Adipocyte (in vitro differentiated cells): ENCODE data around the gene BIRC3.
A peak's percentile ranks its signal among the peaks of the same experiment; 100 is the strongest.

ENCODE experiments used
- DNase-seq: peaks from one replicate; pipeline ENCODE4 v3.0.0-alpha.2; 2015; ENCODE audit warnings: low read depth
- H3K27me3 ChIP-seq: replicated peaks from 2 replicates; pipeline ENCODE4 v1.7.0; 2013; ENCODE audit warnings: mild to moderate bottlenecking, low read length, moderate library complexity; ENCODE audit not compliant: control insufficient read depth, insufficient read depth
- H3K36me3 ChIP-seq: 2 replicates; pipeline ENCODE4 v1.7.0; 2013; ENCODE audit warnings: low read length, mild to moderate bottlenecking, moderate library complexity; ENCODE audit not compliant: control insufficient read depth, insufficient read depth, severe bottlenecking
- H3K4me1 ChIP-seq: 2 replicates; pipeline ENCODE4 v1.7.0; 2013; ENCODE audit warnings: mild to moderate bottlenecking, low read length, moderate library complexity; ENCODE audit not compliant: control insufficient read depth, insufficient read depth
- H3K4me3 ChIP-seq: 2 replicates; pipeline ENCODE4 v1.7.0; 2013; ENCODE audit warnings: mild to moderate bottlenecking, low read length, moderate library complexity
- H3K9ac ChIP-seq: 2 replicates; pipeline ENCODE4 v1.7.0; 2013; ENCODE audit warnings: mild to moderate bottlenecking, low read length, moderate library complexity
- H3K9me3 ChIP-seq: 2 replicates; pipeline ENCODE4 v1.7.0; 2013; ENCODE audit warnings: mild to moderate bottlenecking, low read length, moderate library complexity; ENCODE audit not compliant: control insufficient read depth

BIRC3 gene

DNA sequence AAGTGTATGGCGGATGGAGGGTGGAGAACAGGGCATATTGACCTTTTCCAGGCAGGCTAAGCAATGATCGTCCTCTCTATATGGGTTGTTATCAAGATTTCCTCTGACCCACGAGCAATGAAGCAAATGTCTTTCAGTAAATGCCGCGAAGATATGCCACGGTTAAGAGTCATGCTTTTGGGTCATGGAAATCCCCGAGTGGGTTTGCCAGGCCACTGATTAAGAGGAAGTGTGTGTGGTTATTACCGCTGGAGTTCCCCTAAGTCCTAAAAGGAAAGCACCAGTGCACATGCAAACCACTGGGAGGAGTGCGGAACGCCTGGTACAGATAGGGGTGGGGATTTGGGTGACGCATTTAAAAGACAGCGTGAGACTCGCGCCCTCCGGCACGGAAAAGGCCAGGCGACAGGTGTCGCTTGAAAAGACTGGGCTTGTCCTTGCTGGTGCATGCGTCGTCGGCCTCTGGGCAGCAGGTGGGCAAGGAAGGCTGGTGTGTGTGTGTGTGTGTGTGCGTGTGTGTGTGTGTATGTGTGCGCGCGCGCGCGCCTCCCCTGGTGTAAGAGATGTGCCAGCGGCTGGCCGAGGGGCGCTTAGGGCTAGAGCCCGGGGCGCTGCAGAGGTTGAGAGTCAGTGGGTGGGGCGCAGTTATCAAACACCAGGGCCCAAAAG, at the start of gene BIRC3:
Gene BIRC3 (plus strand): TSS at position 386 of the 669 bp plus-strand sequence. CDS start 7,026 bp downstream, outside the sequence.
- Histone ChIP-seq H3K27me3 (no peaks in the 10 kb centered on the region), H3K36me3 (no peaks in the 10 kb centered on the region), H3K9ac (peak within 1 kb of the TSS; percentile 80), H3K4me3 (peak within 1 kb of the TSS; percentile 88), H3K4me1 (peaks cover 19% of the 10 kb centered on the region), H3K9me3 (no peaks in the 10 kb centered on the region)
- peak; percentile 85 for DNase-seq

DNA sequence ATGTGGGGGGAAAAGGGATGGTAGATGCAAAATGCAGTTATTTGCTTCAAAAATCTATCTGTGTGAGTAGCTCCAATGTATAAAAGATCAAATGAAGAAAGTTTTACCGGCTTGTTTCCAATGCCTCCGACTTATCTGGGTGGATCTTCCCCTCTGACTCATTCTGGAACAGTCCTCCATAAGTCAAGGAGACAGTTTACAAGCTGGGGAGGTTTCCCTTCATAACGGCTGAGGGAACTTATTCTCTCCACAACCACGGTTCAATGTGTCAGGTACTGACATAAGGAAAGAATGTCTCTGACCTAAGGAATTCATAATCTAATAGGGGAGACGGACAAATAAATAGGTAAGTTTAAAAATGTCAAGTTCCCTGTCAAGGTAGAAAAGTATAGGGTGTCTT, 49.7 kb upstream of the BIRC3 start:
- H3K9me3 ChIP-seq = no peaks in the 10 kb centered on the region
- H3K4me1 ChIP-seq = peaks cover 17% of the 10 kb centered on the region
- no peaks in the 10 kb centered on the region for H3K27me3 ChIP-seq
- H3K36me3 ChIP-seq = no peaks in the 10 kb centered on the region
- H3K9ac ChIP-seq = peak overlapping the region; percentile 85
- peak; percentile 60 for DNase-seq
- peak overlapping the region; percentile 89 for H3K4me3 ChIP-seq

- DNase-seq = peak; percentile 49
- peak overlapping the region; percentile 89 for H3K4me3 ChIP-seq
- H3K27me3 ChIP-seq = no peaks in the 10 kb centered on the region
- peak overlapping the region; percentile 85 for H3K9ac ChIP-seq
- H3K4me1 ChIP-seq = peaks cover 17% of the 10 kb centered on the region
- H3K36me3 ChIP-seq = no peaks in the 10 kb centered on the region
- H3K9me3 ChIP-seq = no peaks in the 10 kb centered on the region
Measured at GRCh38 chr11:102268083-102268984, 49.0 kb upstream of the BIRC3 start.

- no peaks in the 10 kb centered on the region for H3K9me3 ChIP-seq
- no peak for DNase-seq
- peak overlapping the region; percentile 89 for H3K4me3 ChIP-seq
- H3K4me1 ChIP-seq = peaks cover 17% of the 10 kb centered on the region
- H3K36me3 ChIP-seq = no peaks in the 10 kb centered on the region
- peak overlapping the region; percentile 13 for H3K9ac ChIP-seq
- H3K27me3 ChIP-seq = no peaks in the 10 kb centered on the region
Measured at GRCh38 chr11:102268985-102269470, 48.3 kb upstream of the BIRC3 start.

- Histone ChIP-seq H3K27me3 (no peaks in the 10 kb centered on the region), H3K4me3 (no peak overlapping the region), H3K4me1 (peaks cover 17% of the 10 kb centered on the region), H3K9me3 (no peaks in the 10 kb centered on the region), H3K36me3 (no peaks in the 10 kb centered on the region), H3K9ac (no peak overlapping the region)
- peak; percentile 43 for DNase-seq
Measured at GRCh38 chr11:102269927-102270326, 47.4 kb upstream of the BIRC3 start.

DNA sequence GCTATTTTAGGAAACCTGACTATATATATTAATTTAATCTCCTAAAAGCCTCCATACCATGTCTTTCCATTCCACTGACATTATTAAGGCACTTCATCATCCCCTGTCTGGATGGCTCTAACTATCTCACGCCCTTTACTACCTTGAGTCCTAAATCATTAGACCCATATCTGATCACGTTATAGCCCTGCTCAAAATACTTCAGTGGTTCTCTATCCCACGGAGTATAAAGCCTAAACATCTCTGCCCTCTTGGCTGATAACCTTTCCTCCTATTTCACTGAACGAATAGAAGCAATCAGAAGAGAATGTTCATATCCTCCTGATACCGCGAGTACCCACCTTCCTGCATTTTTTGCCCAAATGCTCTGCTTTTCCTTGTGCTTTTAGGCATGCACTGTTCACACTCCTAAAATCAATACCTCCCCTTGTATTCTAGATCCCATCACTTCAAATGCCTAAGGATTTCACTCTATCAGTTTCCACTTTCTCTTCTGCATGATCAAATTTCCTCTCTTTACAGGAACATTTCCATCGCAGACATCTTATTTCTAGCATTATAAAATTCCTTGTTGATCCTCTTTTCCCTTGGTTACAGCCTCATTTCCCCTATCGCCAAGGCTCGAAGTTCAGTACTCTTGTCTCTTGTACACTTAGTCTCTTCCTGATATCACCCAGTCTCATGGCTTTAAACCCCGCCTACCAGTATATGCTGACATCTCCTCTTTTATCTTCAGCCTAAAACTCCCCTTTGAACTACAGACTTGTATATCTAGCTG, 45.0 kb upstream of the BIRC3 start:
- Histone ChIP-seq H3K27me3 (no peaks in the 10 kb centered on the region), H3K9me3 (no peaks in the 10 kb centered on the region), H3K4me1 (peaks cover 34% of the 10 kb centered on the region), H3K9ac (no peak overlapping the region), H3K36me3 (no peaks in the 10 kb centered on the region), H3K4me3 (no peak overlapping the region)
- DNase-seq = no peak

GRCh38 chr11:102274628-102275027, 42.7 kb upstream of the BIRC3 start:
- H3K4me1 ChIP-seq = peaks cover 28% of the 10 kb centered on the region
- DNase-seq = no peak

DNA sequence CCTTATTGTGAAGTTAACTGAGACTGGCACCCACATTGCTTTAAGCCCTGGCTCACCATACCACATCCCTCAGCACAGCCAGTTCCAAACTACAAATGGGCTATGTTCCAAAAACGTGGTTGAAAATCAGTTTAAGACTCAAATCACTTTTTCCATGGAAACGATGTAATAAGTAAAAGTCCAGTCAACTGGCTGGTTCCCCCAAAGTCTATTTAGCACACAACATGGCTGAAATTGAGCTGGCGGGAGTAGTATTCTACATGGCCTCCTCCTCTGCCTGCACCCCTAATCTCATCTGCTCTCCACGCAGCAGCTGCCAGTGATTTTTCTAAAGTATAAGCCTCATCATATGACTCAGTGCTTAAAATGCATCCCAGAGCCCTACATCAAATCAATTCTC, 40.9 kb upstream of the BIRC3 start:
- peak; percentile 59 for DNase-seq

More at GRCh38 chr11:102274628-102275027, 42.7 kb upstream of the BIRC3 start:
- H3K9ac ChIP-seq = no peak overlapping the region
- H3K27me3 ChIP-seq = no peaks in the 10 kb centered on the region
- no peaks in the 10 kb centered on the region for H3K9me3 ChIP-seq
- H3K4me3 ChIP-seq = no peak overlapping the region
- no peaks in the 10 kb centered on the region for H3K36me3 ChIP-seq

DNA sequence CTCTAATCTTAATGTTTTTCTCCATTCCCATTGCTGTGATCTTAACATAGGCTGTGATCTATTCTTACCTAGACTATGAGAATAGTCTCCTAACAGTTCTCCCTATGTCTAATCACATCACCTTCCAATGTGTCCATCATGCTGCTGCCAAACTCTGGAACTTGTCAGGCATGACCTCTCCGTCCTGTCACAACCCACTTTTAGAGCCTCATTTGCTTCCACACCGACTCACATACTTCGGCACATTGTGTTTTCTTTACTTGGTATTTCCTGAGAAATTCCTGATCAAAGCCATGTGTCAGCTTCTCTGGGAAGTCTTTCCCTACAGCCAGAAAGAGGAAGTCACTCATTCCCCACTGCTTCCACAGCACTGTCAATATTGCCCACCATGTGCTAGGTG, 40.5 kb upstream of the BIRC3 start:
- no peaks in the 10 kb centered on the region for H3K9me3 ChIP-seq
- peak overlapping the region; percentile 17 for H3K4me3 ChIP-seq
- H3K36me3 ChIP-seq = no peaks in the 10 kb centered on the region
- H3K27me3 ChIP-seq = no peaks in the 10 kb centered on the region
- peak overlapping the region; percentile 16 for H3K9ac ChIP-seq
- peaks cover 39% of the 10 kb centered on the region for H3K4me1 ChIP-seq
- DNase-seq = peak; percentile 45

More for the DNA sequence above, 40.9 kb upstream of the BIRC3 start:
- H3K4me3 ChIP-seq = peak overlapping the region; percentile 17
- no peaks in the 10 kb centered on the region for H3K27me3 ChIP-seq
- no peaks in the 10 kb centered on the region for H3K36me3 ChIP-seq
- no peaks in the 10 kb centered on the region for H3K9me3 ChIP-seq
- peaks cover 39% of the 10 kb centered on the region for H3K4me1 ChIP-seq
- H3K9ac ChIP-seq = peak overlapping the region; percentile 16

GRCh38 chr11:102279641-102280170, 37.6 kb upstream of the BIRC3 start:
- Histone ChIP-seq H3K9ac (peak overlapping the region; percentile 51), H3K27me3 (no peaks in the 10 kb centered on the region), H3K9me3 (no peaks in the 10 kb centered on the region), H3K4me1 (peaks cover 49% of the 10 kb centered on the region), H3K36me3 (no peaks in the 10 kb centered on the region), H3K4me3 (peak overlapping the region; percentile 67)
- peak; percentile 74 for DNase-seq
